ENCODE measurements around the gene BCAS3. TPM values are rescaled to one million over a fixed set of nuclear protein-coding genes. Genes with fewer than 3 reads are reported as not detected.
"Not testable (repeated sequence)": the region's sequence is repeated elsewhere in the genome, so short reads cannot be mapped to it uniquely, and the experiment has no call there.

The BCAS3 gene
- total RNA-seq, 1 donor from 2014 or later, result 15.2 TPM

- no peak for DNase-seq (ENCODE audit: low read depth)
- no peak overlapping the region for H3K4me3 ChIP-seq (ENCODE audit: low read depth, low read length)
- TF ChIP-seq, protein P1, sequence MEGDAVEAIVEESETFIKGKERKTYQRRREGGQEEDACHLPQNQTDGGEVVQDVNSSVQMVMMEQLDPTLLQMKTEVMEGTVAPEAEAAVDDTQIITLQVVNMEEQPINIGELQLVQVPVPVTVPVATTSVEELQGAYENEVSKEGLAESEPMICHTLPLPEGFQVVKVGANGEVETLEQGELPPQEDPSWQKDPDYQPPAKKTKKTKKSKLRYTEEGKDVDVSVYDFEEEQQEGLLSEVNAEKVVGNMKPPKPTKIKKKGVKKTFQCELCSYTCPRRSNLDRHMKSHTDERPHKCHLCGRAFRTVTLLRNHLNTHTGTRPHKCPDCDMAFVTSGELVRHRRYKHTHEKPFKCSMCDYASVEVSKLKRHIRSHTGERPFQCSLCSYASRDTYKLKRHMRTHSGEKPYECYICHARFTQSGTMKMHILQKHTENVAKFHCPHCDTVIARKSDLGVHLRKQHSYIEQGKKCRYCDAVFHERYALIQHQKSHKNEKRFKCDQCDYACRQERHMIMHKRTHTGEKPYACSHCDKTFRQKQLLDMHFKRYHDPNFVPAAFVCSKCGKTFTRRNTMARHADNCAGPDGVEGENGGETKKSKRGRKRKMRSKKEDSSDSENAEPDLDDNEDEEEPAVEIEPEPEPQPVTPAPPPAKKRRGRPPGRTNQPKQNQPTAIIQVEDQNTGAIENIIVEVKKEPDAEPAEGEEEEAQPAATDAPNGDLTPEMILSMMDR (conservative IDR thresholded peaks at IDR 0.05; ENCODE audit: low read depth, low read length), result no peak
Measured at GRCh38 chr17:60934723-60935122, 257.1 kb downstream of the BCAS3 start.

GRCh38 chr17:60935991-60936390, 258.3 kb downstream of the BCAS3 start:
- H3K4me3 ChIP-seq (ENCODE audit: low read depth, low read length); DNase-seq (ENCODE audit: low read depth): not testable (repeated sequence)

DNA sequence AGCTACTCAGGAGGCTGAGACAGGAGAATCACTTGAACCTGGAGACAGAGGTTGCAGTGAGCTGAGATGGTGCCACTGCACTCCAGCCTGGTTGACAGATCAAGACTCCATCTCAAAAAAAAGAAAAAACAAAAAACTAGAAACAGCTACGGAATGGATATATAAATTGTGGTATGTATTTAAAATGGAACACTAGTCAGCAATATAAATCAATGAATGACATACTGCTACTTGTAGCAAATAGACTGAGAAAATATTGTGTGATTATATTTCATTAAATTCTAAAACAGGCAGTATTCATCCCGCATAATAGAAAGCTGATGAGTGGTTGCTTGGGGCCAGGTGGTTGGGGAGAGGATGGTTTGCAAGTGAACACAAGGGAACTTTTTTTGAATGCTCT, 261.7 kb downstream of the BCAS3 start:
- no peak for DNase-seq (ENCODE audit: low read depth)
- TF ChIP-seq, protein P1 (conservative IDR thresholded peaks at IDR 0.05; ENCODE audit: low read depth, low read length), result no peak

DNA sequence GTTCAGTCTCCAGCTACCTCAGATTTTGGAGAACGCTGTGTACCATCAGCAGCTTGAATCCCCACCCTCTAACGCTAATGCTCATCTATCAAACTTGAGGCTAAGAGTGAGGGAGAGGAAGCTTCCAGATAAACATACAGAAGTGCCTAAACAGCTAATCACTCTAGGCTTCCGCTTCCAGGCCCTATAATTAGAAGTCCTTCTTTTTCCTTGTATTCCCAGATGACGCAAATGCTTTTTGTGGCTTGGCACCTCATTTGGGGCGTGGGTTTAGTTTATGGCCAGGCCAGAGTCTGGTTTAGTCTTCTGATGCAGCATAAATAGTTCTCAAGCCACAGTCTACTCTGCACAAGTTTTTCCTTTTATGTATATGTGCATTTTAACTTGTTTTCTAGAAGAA, 263.4 kb downstream of the BCAS3 start:
- no peak for DNase-seq (ENCODE audit: low read depth)
- no peak overlapping the region for H3K4me3 ChIP-seq (ENCODE audit: low read depth, low read length)
- TF ChIP-seq, protein P1 (conservative IDR thresholded peaks at IDR 0.05; ENCODE audit: low read depth, low read length), result no peak

More for the DNA sequence above, 261.7 kb downstream of the BCAS3 start:
- H3K4me3 ChIP-seq (ENCODE audit: low read depth, low read length), result no peak overlapping the region

DNA sequence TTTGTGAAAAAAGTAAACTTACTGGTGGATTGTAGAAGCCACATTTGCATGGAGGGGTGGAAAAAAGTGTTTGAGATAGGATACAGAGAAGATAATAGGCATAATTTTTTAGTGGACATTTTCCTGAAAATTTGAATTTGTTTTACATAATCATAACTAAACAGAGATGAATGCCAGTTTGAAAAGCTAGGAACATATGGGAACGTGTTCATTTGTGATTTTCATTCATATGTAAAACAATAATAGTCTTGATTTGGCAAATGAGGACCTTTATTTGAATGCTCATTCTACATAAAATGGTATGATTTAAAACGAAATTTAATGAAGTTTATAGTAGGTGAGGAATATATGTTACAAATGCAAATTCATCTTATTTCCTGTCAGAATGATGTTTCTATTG, 263.9 kb downstream of the BCAS3 start:
- H3K4me3 ChIP-seq (ENCODE audit: low read depth, low read length), result no peak overlapping the region
- no peak for DNase-seq (ENCODE audit: low read depth)
- TF ChIP-seq, protein P1 (conservative IDR thresholded peaks at IDR 0.05; ENCODE audit: low read depth, low read length), result no peak

GRCh38 chr17:60944751-60945150, 267.1 kb downstream of the BCAS3 start:
- TF ChIP-seq, protein P1 (conservative IDR thresholded peaks at IDR 0.05; ENCODE audit: low read depth, low read length), result no peak
- no peak for DNase-seq (ENCODE audit: low read depth)
- no peak overlapping the region for H3K4me3 ChIP-seq (ENCODE audit: low read depth, low read length)

DNA sequence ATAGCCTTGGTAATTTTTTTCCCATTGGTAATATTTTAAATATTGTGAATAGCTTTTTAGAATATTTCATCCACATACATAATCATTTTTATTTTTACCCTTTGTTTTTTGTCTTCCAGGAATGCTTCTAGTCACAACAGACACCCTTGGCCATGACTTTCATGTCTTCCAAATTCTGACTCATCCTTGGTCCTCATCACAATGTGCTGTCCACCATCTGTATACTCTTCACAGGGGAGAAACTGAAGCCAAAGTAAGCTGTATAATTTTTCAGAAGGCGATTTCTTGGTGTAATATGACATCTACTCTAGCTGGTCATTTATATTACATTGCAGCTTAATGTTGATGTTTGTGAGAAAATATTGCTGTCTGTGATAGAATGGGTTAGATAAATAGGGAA, 269.4 kb downstream of the BCAS3 start:
- no peak overlapping the region for H3K4me3 ChIP-seq (ENCODE audit: low read depth, low read length)
- no peak for DNase-seq (ENCODE audit: low read depth)
- TF ChIP-seq, protein P1 (conservative IDR thresholded peaks at IDR 0.05; ENCODE audit: low read depth, low read length), result no peak

DNA sequence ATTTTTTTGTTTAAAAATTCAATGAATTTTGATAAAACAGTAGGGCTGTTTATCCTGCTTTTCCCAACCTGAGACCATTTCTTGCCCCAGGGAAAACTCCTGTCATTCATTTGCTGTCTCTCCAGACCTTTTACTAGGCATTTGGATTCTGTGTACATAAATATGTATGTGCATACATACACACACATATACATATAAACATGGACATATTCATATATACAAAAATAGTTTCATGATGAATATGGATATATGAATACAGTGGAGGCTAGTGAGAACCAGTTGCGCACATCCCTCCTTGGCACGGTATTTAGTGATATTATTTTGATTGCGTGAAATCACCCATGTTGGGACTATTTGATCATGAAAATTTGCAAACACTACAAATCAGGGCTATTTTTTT, 269.9 kb downstream of the BCAS3 start:
- no peak for DNase-seq (ENCODE audit: low read depth)
- TF ChIP-seq, protein P1 (conservative IDR thresholded peaks at IDR 0.05; ENCODE audit: low read depth, low read length), result no peak
- no peak overlapping the region for H3K4me3 ChIP-seq (ENCODE audit: low read depth, low read length)
